Epithelial cell of proximal tubule (primary cell): ENCODE results near the gene IFITM2. TPM values are rescaled to one million over a fixed set of nuclear protein-coding genes. Genes with fewer than 3 reads are reported as not detected.

Experiments used
- DNase-seq: peaks from one replicate; pipeline ENCODE4 v3.0.0-alpha.2; 2011; ENCODE audit warnings: low read depth
- H3K4me3 ChIP-seq: 2 replicates; pipeline ENCODE4 v1.5.1; 2011; ENCODE audit warnings: low read depth, mild to moderate bottlenecking, low read length
- total RNA-seq: library from RNA; depleted of rRNA; stranded (reverse); fragments of >200 nt; gene quantifications from 2 replicates; pipeline ENCODE4 v1.2.3, GENCODE V29; 2015
- TF ChIP-seq, protein P1 (sequence below): conservative IDR thresholded peaks from 2 replicates; pipeline ENCODE4 v1.5.1; 2012; ENCODE audit warnings: low read depth, mild to moderate bottlenecking, low read length

The IFITM2 gene
- total RNA-seq, 1 donor from 2014 or later: 177 TPM

DNA sequence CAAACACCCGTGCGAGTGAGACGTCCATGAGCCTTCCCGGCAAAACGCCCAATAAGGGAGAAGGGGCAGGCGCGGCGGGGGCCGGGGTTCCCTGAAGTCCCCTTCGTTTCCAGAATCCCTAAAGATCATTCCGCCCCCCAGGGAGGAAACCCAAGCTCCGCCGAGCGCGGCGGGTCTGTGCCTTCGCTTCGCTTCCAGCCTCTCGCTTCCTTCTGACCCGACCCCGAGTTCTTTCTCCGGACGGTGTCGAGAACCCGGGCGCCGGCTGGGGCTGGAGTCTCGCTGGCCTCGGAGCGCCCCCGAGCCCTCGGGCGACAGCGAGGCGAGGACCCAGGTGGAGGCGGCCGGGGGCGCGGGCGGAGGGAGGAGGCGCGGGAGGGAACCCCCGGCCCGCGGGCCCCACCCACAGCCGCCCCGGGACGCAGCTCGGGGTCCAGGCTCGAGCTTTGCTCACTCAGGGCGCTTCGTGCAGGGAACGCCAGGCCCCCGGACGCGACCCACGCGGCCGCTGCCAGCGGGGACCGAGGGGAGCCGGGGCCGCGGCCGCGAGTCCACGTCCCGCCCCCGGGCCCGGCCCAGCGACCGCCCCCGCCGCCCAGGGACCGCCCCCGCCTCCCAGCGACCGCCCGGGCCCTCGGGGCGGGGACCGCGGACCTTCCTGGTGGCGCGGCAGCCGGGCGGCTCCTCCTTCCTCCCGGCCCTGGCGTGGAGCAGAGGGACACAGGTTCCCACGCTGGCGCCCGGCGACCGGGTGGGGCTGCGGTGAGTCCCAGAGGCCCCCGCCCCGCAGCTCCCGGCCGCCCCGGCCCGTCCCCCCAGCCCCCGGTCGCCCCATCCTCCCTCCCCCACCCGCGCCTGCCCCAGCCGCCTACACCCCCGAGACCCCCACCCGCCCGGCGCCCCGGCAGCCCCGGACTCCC is 18.9 kb upstream of the IFITM2 start, which contains the start of gene PGGHG:
Gene PGGHG (plus strand): TSS at position 649 of the 920 bp plus-strand sequence. CDS start 691 bp downstream, outside the sequence.
- peak within 1 kb of the TSS; percentile 55 for H3K4me3 ChIP-seq
- DNase-seq: no peak
- TF ChIP-seq, protein P1, sequence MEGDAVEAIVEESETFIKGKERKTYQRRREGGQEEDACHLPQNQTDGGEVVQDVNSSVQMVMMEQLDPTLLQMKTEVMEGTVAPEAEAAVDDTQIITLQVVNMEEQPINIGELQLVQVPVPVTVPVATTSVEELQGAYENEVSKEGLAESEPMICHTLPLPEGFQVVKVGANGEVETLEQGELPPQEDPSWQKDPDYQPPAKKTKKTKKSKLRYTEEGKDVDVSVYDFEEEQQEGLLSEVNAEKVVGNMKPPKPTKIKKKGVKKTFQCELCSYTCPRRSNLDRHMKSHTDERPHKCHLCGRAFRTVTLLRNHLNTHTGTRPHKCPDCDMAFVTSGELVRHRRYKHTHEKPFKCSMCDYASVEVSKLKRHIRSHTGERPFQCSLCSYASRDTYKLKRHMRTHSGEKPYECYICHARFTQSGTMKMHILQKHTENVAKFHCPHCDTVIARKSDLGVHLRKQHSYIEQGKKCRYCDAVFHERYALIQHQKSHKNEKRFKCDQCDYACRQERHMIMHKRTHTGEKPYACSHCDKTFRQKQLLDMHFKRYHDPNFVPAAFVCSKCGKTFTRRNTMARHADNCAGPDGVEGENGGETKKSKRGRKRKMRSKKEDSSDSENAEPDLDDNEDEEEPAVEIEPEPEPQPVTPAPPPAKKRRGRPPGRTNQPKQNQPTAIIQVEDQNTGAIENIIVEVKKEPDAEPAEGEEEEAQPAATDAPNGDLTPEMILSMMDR: no peak

DNA sequence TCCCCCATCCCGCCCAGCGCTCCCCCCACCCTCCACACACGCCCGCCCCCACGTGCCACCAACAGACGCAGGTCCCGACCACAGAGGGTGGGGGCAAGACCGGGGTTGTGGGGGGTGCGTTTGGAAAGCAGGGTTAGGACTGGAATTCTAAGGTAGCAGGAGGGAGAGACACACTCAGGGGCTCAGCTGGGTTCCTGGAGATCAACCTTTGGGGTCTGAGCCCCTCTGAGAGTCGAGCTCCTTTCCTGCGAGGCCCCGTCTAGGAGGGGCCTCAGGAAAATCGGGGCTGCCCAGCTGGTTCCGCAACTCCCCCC is 18.3 kb upstream of the IFITM2 start:
- TF ChIP-seq, protein P1: no peak

DNA sequence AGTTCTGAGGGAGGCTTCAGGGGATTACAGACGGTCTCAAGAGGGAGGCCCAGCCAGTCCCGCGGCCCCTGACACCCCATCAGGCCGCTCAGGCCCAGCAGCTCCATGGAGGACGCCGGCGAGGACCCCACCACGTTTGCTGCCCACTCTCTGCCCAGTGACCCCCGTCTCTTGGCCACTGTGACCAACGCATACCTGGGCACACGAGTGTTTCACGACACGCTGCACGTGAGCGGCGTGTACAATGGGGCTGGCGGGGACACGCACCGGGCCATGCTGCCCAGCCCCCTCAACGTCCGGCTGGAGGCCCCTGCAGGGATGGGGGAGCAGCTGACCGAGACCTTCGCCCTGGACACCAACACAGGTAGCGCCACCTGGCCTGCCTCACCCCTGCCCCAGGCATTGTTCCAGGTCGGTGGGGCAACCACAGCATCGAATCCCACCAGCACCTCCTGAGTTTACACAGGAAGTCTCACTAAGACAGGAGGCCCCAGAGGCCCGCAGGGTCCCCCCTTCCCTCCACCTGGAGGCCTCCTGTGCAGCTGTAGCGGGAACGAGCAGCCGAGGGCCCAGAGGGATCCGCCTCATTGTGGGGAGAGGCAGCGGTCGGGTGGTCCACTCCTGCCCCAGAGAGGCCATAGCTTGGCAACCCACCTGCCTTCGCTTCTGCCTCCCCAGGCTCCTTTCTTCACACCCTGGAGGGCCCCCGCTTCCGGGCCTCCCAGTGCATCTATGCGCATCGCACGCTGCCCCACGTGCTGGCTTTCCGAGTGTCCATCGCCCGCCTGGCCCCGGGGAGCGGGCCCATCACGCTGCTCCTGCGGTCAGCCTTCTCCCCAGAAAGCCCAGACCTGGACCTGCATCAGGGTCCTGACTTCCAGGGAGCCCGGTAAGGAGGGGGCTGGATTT is 17.6 kb upstream of the IFITM2 start:
- peak overlapping the region; percentile 46 for H3K4me3 ChIP-seq
- DNase-seq: no peak
- TF ChIP-seq, protein P1: no peak

More for the DNA sequence above, 18.3 kb upstream of the IFITM2 start:
- DNase-seq: no peak
- peak overlapping the region; percentile 46 for H3K4me3 ChIP-seq

DNA sequence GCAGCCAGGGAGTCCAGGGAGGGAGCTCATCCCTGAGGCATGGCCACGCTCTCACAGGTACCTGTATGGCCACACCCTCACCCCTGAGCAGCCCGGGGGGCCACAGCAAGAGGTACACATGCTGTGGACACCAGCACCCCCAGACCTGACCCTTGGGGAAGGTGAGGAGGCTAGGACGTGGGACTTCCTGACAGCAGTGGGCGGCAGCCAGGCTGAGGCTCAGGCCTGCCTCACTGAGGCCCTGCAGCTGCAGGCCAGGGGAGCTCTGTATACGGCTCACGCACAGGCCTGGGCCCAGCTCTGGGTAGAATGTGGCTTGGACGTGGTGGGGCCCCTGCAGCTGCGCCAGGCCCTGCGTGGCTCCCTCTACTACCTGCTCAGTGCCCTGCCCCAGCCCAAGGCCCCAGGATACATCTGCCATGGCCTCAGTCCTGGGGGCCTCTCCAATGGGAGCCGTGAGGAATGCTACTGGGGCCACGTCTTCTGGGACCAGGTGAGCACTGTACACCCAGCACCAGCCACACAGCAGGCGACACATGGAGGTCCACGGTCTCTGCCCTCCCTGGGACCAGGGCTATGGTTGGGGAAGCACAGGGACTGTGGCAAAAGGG is 16.9 kb upstream of the IFITM2 start:
- DNase-seq: no peak
- no peak overlapping the region for H3K4me3 ChIP-seq
- TF ChIP-seq, protein P1: no peak

DNA sequence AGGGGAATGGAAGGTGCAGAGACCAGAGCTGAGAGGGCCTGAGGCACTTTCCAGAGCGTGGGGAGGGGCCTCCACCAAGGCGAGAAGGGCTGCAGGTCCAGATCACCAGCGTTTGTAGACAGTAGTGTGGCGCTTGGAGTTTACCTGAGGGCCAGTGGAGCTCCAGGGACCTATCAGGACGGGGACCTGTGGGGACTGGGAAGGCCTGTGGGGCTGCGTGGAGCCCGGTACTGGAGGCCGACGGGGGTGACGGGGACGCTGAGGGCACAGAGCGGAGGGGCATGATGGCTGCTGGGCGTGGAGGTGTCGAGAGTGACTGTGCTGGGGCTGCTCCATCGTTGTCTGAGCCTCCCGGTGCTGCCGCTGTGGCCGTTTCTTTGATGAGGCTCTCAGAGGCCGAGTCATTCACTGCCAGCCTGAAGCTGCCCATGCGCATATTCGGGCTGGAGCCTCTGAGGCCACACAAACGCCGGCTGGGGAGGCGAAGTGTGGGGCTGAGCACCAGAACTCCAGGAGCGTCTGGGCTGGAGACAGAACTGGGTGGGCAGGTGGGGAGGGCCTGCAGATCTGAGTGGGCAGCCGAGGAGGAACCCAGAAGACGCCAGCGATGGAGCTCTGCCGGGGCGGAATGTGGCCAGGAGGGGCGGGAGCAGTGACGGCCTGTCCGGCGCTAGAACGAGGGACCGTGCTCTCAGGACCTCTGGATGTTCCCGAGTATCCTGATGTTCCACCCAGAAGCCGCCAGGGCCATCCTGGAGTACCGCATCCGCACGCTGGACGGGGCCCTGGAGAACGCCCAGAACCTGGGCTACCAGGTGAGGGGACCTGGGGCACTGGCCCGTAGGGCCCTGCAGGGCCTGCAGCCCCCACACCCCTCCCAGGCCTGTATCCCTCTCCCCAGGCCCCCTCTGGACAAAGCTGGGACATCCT is 16.1 kb upstream of the IFITM2 start:
- DNase-seq: no peak
- no peak overlapping the region for H3K4me3 ChIP-seq
- TF ChIP-seq, protein P1: no peak
